GM18498 (cell line): ENCODE measurements around the gene MRPL44.

Source experiments
- ATAC-seq: cut with Tn5 transposase; IDR thresholded peaks from one replicate; pipeline ENCODE4 v1.9.1; 2021; ENCODE audit warnings: mild to moderate bottlenecking, moderate library complexity; ENCODE audit not compliant: unreplicated experiment

MRPL44 gene

GRCh38 chr2:223957092-223957851 lies at the start of gene MRPL44:
Gene MRPL44, plus strand, starts transcription at chr2:223957463. Its CDS starts 10 bp downstream, at chr2:223957473.
- peak; percentile 85 for ATAC-seq

DNA sequence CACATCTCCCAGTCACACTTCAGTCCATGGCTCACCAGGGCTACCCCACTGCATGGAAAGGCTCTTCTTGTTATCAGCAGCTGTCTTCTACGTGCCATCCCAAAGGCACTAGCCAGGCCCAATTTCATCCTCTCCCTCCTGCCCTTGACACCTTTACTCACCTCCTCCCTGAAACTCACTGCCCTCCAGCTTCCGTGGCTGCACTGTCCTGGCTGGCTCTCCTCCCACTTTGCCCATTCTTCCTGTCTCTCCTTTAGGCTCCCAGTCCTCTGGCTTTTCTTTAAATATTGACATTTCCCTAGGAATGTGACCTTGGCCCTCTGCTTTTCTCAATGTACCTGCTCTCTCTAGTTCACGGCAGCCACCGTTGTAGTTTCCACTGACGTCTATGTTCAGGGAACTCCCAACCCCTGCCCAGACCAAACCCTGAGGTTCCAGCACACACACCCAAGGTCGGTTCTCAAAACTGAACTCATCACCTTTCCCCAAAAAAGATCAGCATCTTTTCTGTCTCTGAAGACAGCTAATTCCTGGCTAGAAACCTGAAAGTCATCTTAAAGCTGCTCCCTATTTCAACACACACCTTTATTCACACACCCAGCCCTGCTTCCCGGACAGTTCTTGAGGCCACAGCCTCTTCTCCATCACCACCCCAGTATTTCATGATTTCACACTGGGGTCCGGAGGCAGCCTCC lies 48.8 kb upstream of the MRPL44 start:
- no peak for ATAC-seq

DNA sequence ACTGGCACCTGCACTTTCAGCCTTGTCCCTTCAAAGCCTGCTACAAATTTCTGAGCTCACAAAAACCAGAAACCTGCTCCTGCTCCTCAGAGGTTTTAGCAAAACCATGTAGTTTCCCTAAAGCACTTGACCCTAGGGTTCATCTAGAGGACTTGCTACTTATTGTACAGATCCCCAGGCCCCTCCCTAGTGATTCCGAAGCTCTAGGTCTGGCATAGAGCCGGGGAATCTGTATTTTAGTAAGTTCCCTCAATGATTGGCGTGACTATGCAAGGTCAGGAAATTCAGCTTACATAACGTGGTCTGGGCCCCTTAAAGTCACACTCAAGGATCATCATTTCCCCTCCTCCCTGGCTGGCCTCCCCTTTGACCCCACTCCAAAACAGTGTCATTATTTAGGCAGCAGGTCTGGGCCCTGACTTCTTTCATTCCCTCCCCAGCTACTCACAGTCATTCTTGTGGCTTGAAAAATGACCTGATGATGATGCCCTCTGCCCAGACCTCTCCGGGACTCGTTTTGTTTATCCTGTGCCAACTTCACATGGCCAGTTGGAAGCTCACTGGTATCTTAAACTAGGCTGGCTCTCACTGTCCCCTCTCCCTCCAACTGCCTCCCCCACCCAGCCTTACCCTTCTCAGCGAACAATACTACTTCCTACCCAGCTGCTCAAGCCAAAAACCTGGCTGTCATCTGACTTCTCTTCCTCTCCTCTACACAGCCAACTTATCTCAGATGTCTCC lies 48.1 kb upstream of the MRPL44 start:
- no peak for ATAC-seq

GRCh38 chr2:223914324-223914723 lies 42.9 kb upstream of the MRPL44 start:
- no peak for ATAC-seq

DNA sequence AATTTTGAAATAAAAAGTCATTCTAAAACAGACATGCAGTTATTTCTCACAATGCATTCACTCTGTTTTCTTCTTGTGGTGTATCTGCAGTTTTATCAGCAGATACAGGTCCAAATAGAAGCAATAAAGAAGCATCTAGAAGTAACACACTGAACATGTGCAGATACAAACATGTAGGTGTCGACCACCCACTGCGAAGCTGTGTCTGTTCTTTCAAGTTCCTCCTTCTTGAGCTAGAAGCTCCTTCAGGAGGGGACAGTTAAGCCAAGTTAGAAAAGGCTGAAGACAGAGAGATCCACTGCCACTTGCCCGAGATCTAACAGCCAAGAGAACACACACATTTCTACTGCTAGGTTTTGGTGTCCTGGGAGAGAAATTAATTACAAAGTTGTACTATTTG lies 42.2 kb upstream of the MRPL44 start:
- ATAC-seq, result no peak

DNA sequence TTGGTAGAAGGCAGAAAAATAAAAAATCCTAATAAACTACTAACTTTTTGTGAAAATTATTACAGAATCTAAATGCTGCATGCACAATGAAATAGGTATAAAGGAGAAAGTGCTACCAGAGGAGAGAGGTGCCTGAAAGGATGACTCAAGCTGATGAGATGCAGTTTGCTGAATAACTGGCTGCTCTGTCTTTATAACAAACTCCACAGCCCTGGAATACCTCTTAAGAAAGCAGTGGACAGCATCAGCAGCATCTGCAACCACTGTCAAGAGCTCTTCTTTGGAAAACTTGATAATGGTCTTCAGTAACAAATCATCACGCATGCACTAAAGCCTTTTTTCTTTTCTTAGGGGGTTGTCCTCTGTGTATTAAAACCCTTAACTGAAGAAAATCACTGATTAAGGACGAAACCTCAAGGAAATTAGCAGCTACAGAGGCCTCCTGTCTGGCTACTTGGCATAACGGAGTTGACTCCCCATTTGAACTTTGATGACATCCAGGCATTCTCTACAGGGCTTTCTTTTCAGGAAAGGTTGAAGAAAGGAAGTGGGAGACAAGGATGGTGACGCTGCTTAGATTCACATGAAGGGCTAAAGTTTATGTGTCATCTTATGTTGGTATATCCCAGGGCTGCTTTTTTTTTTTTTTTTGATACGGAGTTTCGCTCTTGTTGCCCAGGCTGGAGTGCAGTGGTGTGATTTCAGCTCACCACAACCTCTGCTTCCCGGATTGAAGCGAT lies 40.9 kb upstream of the MRPL44 start:
- no peak for ATAC-seq

GRCh38 chr2:223918671-223919134 lies 38.6 kb upstream of the MRPL44 start:
- no peak for ATAC-seq

DNA sequence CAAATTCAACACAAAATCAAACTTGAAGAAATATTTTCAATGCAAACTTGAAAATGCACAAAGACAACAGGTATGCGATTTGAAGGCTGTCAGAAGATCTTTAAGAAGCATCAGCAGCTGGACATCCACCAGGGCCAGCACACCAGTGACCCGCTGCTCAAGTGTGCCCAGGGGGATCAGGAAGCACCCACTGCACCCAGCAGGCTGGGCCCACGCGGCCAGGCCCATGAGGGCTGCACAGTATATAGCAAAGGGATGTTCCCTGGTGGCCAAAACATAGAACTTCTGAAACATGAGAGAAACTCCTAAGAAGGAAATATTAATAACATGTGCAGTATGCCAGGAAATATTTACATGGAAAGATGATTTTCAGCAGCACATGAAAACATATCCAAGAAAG lies 37.2 kb upstream of the MRPL44 start:
- no peak for ATAC-seq

DNA sequence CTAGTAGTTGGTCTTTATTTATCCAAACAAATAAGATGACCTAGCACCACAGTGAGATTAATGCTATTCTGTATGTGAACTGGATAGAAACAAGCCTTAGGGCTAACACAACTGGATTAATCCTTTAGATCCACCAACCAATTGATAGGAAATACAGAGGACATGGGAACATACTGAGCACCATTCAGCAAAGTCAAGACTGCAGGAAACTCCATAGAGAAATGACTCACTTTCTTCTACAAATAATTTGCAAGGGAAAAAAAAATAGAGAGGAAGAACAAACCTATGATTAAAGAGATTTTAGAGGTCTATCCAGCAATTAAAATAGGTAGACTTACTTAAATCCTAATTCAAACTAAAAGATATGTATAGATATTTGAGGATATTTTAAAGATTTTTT lies 36.1 kb upstream of the MRPL44 start:
- no peak for ATAC-seq

GRCh38 chr2:223922308-223922707 lies 35.0 kb upstream of the MRPL44 start:
- ATAC-seq, result no peak

DNA sequence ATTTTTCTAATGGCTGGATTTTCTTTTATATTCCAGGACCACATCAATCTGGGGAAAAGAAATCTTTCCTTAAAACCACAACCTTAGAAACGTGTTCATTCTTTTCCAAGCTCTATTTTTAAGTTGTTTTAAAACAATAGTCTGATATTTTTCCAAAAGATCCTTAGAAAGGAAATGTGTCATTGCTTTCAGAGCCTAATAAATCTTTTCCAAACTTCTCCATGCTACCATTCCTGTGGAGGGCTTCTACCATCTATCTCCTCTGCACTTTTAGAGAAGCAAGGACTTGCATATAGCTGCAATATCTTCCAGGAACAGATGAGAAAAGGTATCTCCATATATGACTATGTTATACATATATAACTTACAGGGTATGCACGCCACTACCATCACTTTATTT lies 33.3 kb upstream of the MRPL44 start:
- ATAC-seq, result no peak

DNA sequence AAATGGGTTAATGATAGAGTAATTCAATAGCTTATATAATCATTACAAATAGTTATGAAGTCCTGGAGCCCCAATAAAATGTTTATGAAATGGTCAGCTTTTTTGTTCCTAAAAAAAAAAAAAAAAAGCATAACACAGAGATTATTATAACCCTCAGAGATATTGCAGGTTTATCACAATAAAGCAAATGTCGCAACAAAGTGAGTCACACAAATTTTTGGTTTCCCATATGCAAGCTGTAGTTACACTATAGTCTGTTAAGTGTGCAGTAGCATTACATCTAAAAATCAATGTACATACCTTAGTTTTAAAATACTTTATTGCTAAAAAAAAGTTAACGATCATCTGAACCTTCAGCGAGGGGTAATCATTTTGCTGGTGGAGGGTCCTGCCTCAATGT lies 32.2 kb upstream of the MRPL44 start:
- ATAC-seq, result no peak

DNA sequence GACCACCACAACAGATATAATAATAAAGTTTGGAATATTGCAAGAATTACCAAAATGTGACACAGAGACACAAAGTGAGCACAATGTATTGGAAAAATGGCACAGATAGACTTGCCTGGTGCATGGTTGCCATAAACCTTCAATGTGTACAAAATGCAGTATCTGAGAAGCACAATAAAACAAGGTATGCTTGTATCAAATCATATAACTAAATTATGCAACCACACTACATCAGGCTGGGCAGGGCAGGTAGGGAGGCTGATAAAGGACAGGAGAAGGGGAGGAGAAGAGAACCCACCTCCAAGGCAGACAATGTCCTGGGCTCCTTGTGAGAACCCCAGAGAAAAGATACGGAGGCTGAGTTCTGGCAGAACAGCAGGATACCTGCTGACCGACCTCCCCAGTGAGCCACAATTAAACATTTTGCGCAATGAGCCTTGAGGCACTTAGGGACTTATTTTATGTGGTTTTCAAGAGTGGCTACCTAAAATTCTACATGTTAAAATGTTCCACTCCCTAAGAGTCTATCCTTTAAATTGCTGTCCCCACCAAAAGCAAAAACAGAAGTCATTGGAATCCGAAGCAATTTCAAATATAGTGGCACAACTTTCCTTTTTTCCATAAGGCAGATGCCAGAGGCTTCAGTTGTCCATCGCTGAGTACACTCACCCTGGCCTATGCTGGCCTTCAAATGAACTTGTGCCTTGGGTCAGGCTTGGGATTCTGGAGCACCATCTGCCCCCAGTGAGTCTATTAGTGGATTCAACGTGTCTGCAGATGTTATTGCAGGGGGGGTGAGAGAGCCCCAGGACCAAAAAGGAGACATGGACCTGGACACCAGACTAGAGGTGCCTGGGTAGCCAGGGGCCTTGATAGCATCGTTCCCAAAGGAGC lies 28.9 kb upstream of the MRPL44 start:
- ATAC-seq, result no peak

GRCh38 chr2:223929571-223930102 lies 27.6 kb upstream of the MRPL44 start:
- ATAC-seq, result peak; percentile 60

- no peak for ATAC-seq
Measured at GRCh38 chr2:223930103-223930976, 26.9 kb upstream of the MRPL44 start.

- no peak for ATAC-seq
Measured at GRCh38 chr2:223932816-223933800, 24.2 kb upstream of the MRPL44 start.

DNA sequence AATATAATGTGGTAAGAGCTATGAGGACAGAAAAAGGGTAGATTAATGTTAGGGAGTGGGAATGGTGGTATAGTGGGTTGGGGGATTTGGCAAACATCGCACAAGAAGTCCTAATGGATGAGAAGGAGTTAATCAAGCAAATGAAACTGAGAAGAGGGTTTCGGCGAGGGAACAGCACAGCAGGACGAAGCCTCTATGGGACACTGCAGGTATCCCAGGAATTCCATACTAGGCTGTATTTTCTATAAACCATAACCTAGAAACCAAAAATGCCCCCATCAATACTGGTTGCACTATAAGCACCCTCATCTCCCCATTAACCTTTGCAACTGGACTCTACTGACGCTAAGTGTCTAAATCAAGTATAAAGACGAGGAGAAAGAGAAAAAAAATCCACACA lies 22.4 kb upstream of the MRPL44 start:
- ATAC-seq, result no peak
